Stimulated activated CD8-positive, alpha-beta memory T cell treated with anti-CD3 and anti-CD28 coated beads, Interleukin-7, amount 100 ng/mL, for 1 hour (primary cell): ENCODE data around the gene ZNF302.
A peak's percentile ranks its signal among the peaks of the same experiment; 100 is the strongest.

Experiments
- DNase-seq, 2 donors: peaks; one replicate each; pipeline ENCODE4 v3.0.0-alpha.2; 2020; ENCODE audit warnings: low read depth in 2 of 2

The ZNF302 gene

GRCh38 chr19:34732612-34733211, 55.2 kb downstream of the ZNF302 start:
- DNase-seq: no peak

GRCh38 chr19:34733266-34733745, 55.8 kb downstream of the ZNF302 start:
- peak in 1 of 2 donors; percentile 7 for DNase-seq

DNA sequence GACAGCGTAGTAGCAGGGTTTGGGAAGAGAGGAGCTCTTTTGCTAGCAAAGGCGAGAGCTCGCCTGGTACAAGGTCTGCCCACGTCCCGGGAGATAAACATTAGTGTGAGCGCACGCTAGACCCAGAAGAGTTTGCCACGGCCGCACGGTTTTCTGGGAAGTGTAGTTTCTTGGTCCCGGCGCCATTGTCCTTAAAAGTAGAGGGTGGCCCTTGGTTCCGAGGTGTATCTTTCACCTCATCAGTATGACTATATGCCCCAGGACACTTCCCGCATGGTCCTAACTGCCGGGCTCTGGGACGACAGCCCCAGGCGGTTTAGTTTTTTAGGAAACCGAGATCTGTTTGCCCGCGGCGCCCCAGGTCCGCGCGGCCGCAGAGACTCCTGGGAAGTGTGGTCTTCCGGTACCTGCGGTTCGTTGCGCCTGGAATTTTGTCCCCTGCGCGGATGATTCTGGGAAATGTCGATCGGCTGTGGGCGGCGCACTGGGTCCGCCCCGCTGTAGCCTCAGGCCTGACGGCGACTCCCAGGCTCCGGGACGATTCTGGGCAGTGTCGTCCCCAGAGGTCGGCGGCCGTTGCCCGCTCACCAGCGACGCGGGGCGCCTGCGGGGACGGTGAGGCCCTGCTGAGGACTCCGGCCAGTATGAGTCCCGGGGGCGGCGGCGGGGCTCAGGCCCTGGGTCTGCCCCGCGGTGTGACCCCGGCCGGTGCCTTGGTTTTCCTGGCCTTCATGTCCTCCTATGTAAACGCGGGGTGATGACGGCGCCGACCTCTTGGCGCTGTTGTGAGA, 56.5 kb downstream of the ZNF302 start, which contains the start of gene ZNF181:
TSS of gene ZNF181 (plus strand) at position 498 of the 791 bp plus-strand sequence. CDS start 795 bp downstream, outside the sequence.
- peak; percentile 59 to 62 for DNase-seq

DNA sequence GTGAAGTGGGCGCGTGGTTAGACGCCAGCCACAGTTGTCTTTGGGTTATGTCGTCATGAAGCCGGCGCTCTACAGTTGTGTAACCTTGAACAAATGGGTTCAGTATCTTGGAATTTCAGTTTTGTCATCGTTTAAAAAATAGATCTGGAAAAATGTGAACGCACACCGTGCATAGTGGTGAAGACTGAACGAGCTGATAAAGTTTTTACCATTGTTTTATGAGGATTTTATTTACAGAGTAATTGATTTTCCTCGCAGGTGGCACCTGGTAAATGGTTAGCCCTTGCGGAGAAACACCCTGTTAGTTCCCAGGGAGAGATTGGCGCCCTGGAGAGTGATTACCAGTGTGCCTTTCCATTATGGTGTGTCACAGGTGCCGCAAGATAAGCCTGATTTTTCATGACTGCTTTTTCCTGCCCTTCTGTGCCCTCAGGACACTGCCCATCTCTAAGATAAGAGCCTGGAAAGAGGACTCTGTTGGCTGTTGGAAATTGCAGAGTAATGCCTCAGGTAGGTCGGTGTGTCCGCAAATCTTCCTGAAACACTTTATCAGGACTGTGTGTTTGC, 57.1 kb downstream of the ZNF302 start:
- peak in 1 of 2 donors; percentile 28 for DNase-seq
